K562 (cell line): ENCODE results near the gene CHPF2. TPM values are rescaled to one million over a fixed set of nuclear protein-coding genes. Genes with fewer than 3 reads are reported as not detected.

ENCODE experiments used
- BRD9 ChIP-seq: fragments of 450-650 bp; IDR thresholded peaks from 2 replicates; pipeline ENCODE4 v1.6.1; 2018; ENCODE audit warnings: low read depth; ENCODE audit not compliant: partially characterized antibody
- CBX2 ChIP-seq: fragments of 200-600 bp; sonication (generic); IDR thresholded peaks from one replicate; pipeline ENCODE4 v1.6.1; 2012; ENCODE audit warnings: mild to moderate bottlenecking, low read length, inconsistent platforms; ENCODE audit not compliant: insufficient read depth, poor library complexity, severe bottlenecking
- CCAR2 ChIP-seq: fragments of 200-400 bp; formaldehyde crosslinking; IDR thresholded peaks from 2 replicates; pipeline ENCODE4 v1.6.1; 2017; ENCODE audit warnings: mild to moderate bottlenecking, low read depth, low read length
- CTBP1 ChIP-seq: fragments of 450-650 bp; IDR thresholded peaks from 2 replicates; pipeline ENCODE4 v1.6.1; 2016; ENCODE audit warnings: borderline replicate concordance
- DMBX1 ChIP-seq: fragments of 250-450 bp; sonication (Bioruptor Pico); IDR thresholded peaks from 2 replicates; pipeline ENCODE4 v1.8.0; 2022; ENCODE audit warnings: inconsistent platforms, mild to moderate bottlenecking, moderate library complexity, borderline replicate concordance
- DPF2 ChIP-seq: fragments of 450-650 bp; IDR thresholded peaks from 2 replicates; pipeline ENCODE4 v1.6.1; 2016
- FOS ChIP-seq: IDR thresholded peaks from 3 replicates; pipeline ENCODE4 v1.6.1; 2011; ENCODE audit not compliant: insufficient read length; ENCODE audit errors: extremely low read depth
- FOSL1 ChIP-seq: fragments of 200-800 bp; sonication (Bioruptor generic); conservative IDR thresholded peaks from 2 replicates; pipeline ENCODE4 v1.6.1; 2016; ENCODE audit warnings: missing genetic modification characterization, missing compliant biosample characterization
- HDAC2 ChIP-seq: fragments of 450-650 bp; IDR thresholded peaks from 2 replicates; pipeline ENCODE4 v1.6.1; 2016; ENCODE audit warnings: mild to moderate bottlenecking
- HLTF ChIP-seq: fragments of 450-650 bp; IDR thresholded peaks from 2 replicates; pipeline ENCODE4 v1.6.1; 2016
- POLR2B ChIP-seq: fragments of 450-650 bp; IDR thresholded peaks from 2 replicates; pipeline ENCODE4 v1.6.1; 2018; ENCODE audit warnings: low read depth; ENCODE audit not compliant: partially characterized antibody
- SMARCC2 ChIP-seq: fragments of 450-650 bp; IDR thresholded peaks from 2 replicates; pipeline ENCODE4 v1.6.1; 2017; ENCODE audit warnings: antibody characterized with exemption, moderate library complexity, mild to moderate bottlenecking, low read depth
- SRSF7 ChIP-seq: fragments of 200-400 bp; formaldehyde crosslinking; optimal IDR thresholded peaks from 2 replicates; pipeline ENCODE3; 2017; ENCODE audit warnings: mild to moderate bottlenecking, low read depth, low read length
- TCFL5 ChIP-seq: fragments of 250-450 bp; sonication (Bioruptor Pico); conservative IDR thresholded peaks from 2 replicates; pipeline ENCODE4 v1.6.1; 2021; ENCODE audit warnings: mild to moderate bottlenecking, moderate library complexity, matching md5 sums
- THRAP3 ChIP-seq: fragments of 450-650 bp; IDR thresholded peaks from 2 replicates; pipeline ENCODE4 v1.6.1; 2016; ENCODE audit warnings: mild to moderate bottlenecking, inconsistent platforms, borderline replicate concordance
- ZNF384 ChIP-seq: IDR thresholded peaks from 2 replicates; pipeline ENCODE4 v1.6.1; 2012; ENCODE audit warnings: low read depth, low read length, improper control_type of control experiment
- ZNF766 ChIP-seq: fragments of 200-800 bp; sonication (Bioruptor generic); conservative IDR thresholded peaks from 2 replicates; pipeline ENCODE4 v1.6.1; 2016; ENCODE audit warnings: missing genetic modification characterization, missing compliant biosample characterization
- ZNF778 ChIP-seq: fragments of 450-650 bp; formaldehyde crosslinking; IDR thresholded peaks from 2 replicates; pipeline ENCODE4 v1.4.0; 2020; ENCODE audit warnings: mild to moderate bottlenecking, moderate library complexity
- polyA plus RNA-seq, 8 experiments: library from polyadenylated mRNA; depleted of rRNA in 4 of 8; stranded (reverse) in 5 of 8; unstranded in 3 of 8; fragments of >200 nt; fragmentation: Nextera tagmentation in 2 of 8; fragmentation: Illumina TruSeq in 1 of 8; extraction: Ambion mirVana in 2 of 8; extraction: Trizol in 1 of 8; gene quantifications; 2 replicates each; pipeline versions ENCODE4 v1.2.1 to v1.2.3, GENCODE V29; 2011 to 2014; ENCODE audit warnings: inconsistent platforms in 1 of 8, missing spikeins in 1 of 8
- total RNA-seq, 7 experiments: library from RNA; depleted of rRNA in 6 of 7; stranded (reverse); fragments of >200 nt in 6 of 7; fragmentation: Illumina TruSeq in 2 of 7; extraction: Trizol in 2 of 7; gene quantifications; 2 replicates each; pipeline versions ENCODE4 v1.2.1 to v1.2.3, GENCODE V29; 2011 to 2021; ENCODE audit warnings: low replicate concordance in 1 of 7
- TF ChIP-seq, protein P1 (sequence below), 2 experiments: fragments of 450-650 bp in 1 of 2; IDR thresholded peaks; 2 replicates each; pipeline ENCODE4 v1.6.1; 2011 to 2017; ENCODE audit warnings: low read depth in 2 of 2, antibody characterized with exemption in 1 of 2, borderline replicate concordance in 1 of 2, low read length in 1 of 2, mild to moderate bottlenecking in 1 of 2, mixed read lengths in 1 of 2; ENCODE audit not compliant: control insufficient read depth in 1 of 2
- TF ChIP-seq, protein P2 (sequence below): fragments of 450-650 bp; IDR thresholded peaks from 2 replicates; pipeline ENCODE4 v1.6.1; 2016
- TF ChIP-seq, protein P3 (sequence below): fragments of 450-650 bp; IDR thresholded peaks from 2 replicates; pipeline ENCODE4 v1.7.0; 2016; ENCODE audit warnings: borderline replicate concordance
- TF ChIP-seq, protein P4 (sequence below): fragments of 250-450 bp; sonication (Bioruptor Pico); IDR thresholded peaks from 2 replicates; pipeline ENCODE4 v1.4.0; 2020; ENCODE audit warnings: mild to moderate bottlenecking, moderate library complexity, borderline replicate concordance

Gene CHPF2
- total and polyA plus RNA-seq, 9 of the 15 experiments (the other 6 are each of a cell fraction or from before 2014, with no cell fraction given), result 0.08 to 32.8 (median 10.5) TPM

DNA sequence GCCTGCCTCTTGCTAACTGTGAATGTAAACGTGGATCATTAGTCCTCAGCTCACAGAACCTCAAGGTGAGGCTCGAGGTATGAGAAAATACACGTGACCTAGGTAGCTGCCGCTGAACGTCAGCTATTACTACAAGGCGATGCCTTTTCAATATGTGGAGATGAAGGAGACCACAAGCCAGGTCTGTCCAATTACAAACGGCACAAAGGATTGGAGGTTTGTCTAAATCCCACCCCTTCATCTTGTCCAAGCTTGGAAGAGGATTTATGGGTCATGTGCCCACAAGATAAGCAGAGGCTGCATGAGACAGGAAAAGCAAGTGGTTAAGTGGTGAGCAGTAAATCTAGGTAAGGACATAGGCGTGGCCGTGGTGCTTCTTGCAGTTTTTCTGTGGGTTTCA, 25.4 kb upstream of the CHPF2 start (continued):
- TF ChIP-seq, protein P1, sequence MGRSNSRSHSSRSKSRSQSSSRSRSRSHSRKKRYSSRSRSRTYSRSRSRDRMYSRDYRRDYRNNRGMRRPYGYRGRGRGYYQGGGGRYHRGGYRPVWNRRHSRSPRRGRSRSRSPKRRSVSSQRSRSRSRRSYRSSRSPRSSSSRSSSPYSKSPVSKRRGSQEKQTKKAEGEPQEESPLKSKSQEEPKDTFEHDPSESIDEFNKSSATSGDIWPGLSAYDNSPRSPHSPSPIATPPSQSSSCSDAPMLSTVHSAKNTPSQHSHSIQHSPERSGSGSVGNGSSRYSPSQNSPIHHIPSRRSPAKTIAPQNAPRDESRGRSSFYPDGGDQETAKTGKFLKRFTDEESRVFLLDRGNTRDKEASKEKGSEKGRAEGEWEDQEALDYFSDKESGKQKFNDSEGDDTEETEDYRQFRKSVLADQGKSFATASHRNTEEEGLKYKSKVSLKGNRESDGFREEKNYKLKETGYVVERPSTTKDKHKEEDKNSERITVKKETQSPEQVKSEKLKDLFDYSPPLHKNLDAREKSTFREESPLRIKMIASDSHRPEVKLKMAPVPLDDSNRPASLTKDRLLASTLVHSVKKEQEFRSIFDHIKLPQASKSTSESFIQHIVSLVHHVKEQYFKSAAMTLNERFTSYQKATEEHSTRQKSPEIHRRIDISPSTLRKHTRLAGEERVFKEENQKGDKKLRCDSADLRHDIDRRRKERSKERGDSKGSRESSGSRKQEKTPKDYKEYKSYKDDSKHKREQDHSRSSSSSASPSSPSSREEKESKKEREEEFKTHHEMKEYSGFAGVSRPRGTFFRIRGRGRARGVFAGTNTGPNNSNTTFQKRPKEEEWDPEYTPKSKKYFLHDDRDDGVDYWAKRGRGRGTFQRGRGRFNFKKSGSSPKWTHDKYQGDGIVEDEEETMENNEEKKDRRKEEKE (IDR thresholded peaks at IDR 0.05; ENCODE audit: borderline replicate concordance in 1 of 2, control insufficient read depth in 1 of 2, low read depth in 2 of 2, low read length in 1 of 2), result no peak
- no peak for TF ChIP-seq ZNF778 (CRISPR knock-in tag)
- TF ChIP-seq FOSL1 (tag), result no peak
- peak; percentile 87 for TF ChIP-seq DPF2
- no peak for TF ChIP-seq POLR2B
- TF ChIP-seq SMARCC2, result no peak
- no peak for TF ChIP-seq ZNF766 (CRISPR knock-in tag)
- TF ChIP-seq, protein P2, sequence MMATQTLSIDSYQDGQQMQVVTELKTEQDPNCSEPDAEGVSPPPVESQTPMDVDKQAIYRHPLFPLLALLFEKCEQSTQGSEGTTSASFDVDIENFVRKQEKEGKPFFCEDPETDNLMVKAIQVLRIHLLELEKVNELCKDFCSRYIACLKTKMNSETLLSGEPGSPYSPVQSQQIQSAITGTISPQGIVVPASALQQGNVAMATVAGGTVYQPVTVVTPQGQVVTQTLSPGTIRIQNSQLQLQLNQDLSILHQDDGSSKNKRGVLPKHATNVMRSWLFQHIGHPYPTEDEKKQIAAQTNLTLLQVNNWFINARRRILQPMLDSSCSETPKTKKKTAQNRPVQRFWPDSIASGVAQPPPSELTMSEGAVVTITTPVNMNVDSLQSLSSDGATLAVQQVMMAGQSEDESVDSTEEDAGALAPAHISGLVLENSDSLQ, result peak; percentile 97
- TF ChIP-seq CTBP1, result peak; percentile 91
- no peak for TF ChIP-seq DMBX1 (CRISPR knock-in tag)
- no peak for TF ChIP-seq BRD9
- no peak for TF ChIP-seq TCFL5
- TF ChIP-seq ZNF384, result no peak
- TF ChIP-seq HLTF, result no peak
- no peak for TF ChIP-seq CBX2
- TF ChIP-seq HDAC2, result peak; percentile 88; the same call in 1 of the 2 replicates
- no peak for TF ChIP-seq FOS
- TF ChIP-seq, protein P3, sequence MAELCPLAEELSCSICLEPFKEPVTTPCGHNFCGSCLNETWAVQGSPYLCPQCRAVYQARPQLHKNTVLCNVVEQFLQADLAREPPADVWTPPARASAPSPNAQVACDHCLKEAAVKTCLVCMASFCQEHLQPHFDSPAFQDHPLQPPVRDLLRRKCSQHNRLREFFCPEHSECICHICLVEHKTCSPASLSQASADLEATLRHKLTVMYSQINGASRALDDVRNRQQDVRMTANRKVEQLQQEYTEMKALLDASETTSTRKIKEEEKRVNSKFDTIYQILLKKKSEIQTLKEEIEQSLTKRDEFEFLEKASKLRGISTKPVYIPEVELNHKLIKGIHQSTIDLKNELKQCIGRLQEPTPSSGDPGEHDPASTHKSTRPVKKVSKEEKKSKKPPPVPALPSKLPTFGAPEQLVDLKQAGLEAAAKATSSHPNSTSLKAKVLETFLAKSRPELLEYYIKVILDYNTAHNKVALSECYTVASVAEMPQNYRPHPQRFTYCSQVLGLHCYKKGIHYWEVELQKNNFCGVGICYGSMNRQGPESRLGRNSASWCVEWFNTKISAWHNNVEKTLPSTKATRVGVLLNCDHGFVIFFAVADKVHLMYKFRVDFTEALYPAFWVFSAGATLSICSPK, result no peak
- no peak for TF ChIP-seq SRSF7
- TF ChIP-seq THRAP3, result no peak
- TF ChIP-seq, protein P4, sequence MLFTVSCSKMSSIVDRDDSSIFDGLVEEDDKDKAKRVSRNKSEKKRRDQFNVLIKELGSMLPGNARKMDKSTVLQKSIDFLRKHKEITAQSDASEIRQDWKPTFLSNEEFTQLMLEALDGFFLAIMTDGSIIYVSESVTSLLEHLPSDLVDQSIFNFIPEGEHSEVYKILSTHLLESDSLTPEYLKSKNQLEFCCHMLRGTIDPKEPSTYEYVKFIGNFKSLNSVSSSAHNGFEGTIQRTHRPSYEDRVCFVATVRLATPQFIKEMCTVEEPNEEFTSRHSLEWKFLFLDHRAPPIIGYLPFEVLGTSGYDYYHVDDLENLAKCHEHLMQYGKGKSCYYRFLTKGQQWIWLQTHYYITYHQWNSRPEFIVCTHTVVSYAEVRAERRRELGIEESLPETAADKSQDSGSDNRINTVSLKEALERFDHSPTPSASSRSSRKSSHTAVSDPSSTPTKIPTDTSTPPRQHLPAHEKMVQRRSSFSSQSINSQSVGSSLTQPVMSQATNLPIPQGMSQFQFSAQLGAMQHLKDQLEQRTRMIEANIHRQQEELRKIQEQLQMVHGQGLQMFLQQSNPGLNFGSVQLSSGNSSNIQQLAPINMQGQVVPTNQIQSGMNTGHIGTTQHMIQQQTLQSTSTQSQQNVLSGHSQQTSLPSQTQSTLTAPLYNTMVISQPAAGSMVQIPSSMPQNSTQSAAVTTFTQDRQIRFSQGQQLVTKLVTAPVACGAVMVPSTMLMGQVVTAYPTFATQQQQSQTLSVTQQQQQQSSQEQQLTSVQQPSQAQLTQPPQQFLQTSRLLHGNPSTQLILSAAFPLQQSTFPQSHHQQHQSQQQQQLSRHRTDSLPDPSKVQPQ (CRISPR knock-in tag), result no peak
- no peak for TF ChIP-seq CCAR2
